Left ventricle myocardium inferior (tissue), 1 donor: ENCODE measurements around the gene MCM7. TPM values are rescaled to one million over a fixed set of nuclear protein-coding genes. Genes with fewer than 3 reads are reported as not detected.
"Not testable (repeated sequence)": the region's sequence is repeated elsewhere in the genome, so short reads cannot be mapped to it uniquely, and the experiment has no call there.

Experiments
- DNase-seq: peaks from one replicate; pipeline ENCODE4 v3.0.0-alpha.2; 2020
- H3K27ac ChIP-seq: fragments of 200-600 bp; replicated peaks from 2 replicates; pipeline ENCODE4 v1.8.0; 2021
- H3K27me3 ChIP-seq: fragments of 200-600 bp; 2 replicates; pipeline ENCODE4 v1.8.0; 2021; ENCODE audit warnings: low read depth
- H3K36me3 ChIP-seq: fragments of 200-600 bp; 2 replicates; pipeline ENCODE4 v1.8.0; 2021
- H3K4me1 ChIP-seq: fragments of 200-600 bp; 2 replicates; pipeline ENCODE4 v1.8.0; 2021
- H3K4me3 ChIP-seq: fragments of 200-600 bp; 2 replicates; pipeline ENCODE4 v1.8.0; 2021; ENCODE audit warnings: mild to moderate bottlenecking, moderate library complexity
- H3K9me3 ChIP-seq: fragments of 200-600 bp; replicated peaks from 2 replicates; pipeline ENCODE4 v1.8.0; 2021
- CTCF ChIP-seq: fragments of 200-600 bp; IDR thresholded peaks from 2 replicates; pipeline ENCODE4 v1.8.0; 2021; ENCODE audit warnings: antibody characterized with exemption, mild to moderate bottlenecking, borderline replicate concordance
- intact Hi-C: fragments of 100-400 bp; cut with micrococcal nuclease; formaldehyde crosslinking; loops from one replicate; pipeline ENCODE4 v1.11.0; 2022
- long read RNA-seq: library from polyadenylated mRNA; unstranded; transcript quantifications from one replicate; pipeline ENCODE4 v2.0.0, GENCODE V29; 2021
- total RNA-seq: library from RNA; stranded (reverse); fragmentation: NEBNext Ultra II Directional; extraction: Animal tissue kit (Norgen Biotek cat#: 25700); gene quantifications from one replicate; pipeline ENCODE4 v1.2.1, GENCODE V29; 2021
- donor health status: DM: no; HTN: yes; CAD: no; lungs with severe emphysema.

MCM7 gene
- total RNA-seq, result 21.1 TPM
- long read RNA-seq, transcript MCM7-201 (15 exons, 2,957 nt), result major isoform, 15 of 27 reads
- long read RNA-seq, partial matches to known transcripts, result 4 of 27 reads
- long read RNA-seq, other reads (novel, unspliced or antisense), result 8 of 27 reads

GRCh38 chr7:100101016-100101862 lies at the start of gene MCM7, which contains the start of gene AP4M1:
TSS of gene MCM7 (minus strand) at chr7:100101397. CDS start at chr7:100101294, 103 bp downstream.
TSS of gene AP4M1 (plus strand) at chr7:100101643. CDS start at chr7:100101715, 72 bp downstream.
- peak within 1 kb of the TSS; percentile 97 for H3K27ac ChIP-seq
- peak; percentile 99 for DNase-seq
- peak within 1 kb of the TSS; percentile 89 for H3K4me3 ChIP-seq
- peaks cover 37% of the 10 kb centered on the region for H3K4me1 ChIP-seq
- intact Hi-C loops, result no loop called here
- no peaks in the 10 kb centered on the region for H3K9me3 ChIP-seq
- TF ChIP-seq CTCF, result no peak
- no peaks in the 10 kb centered on the region for H3K27me3 ChIP-seq
- H3K36me3 ChIP-seq, result peaks cover 65% of the 10 kb centered on the region

- intact Hi-C loops, result no loop called here
- peaks cover 24% of the 10 kb centered on the region for H3K4me1 ChIP-seq
- H3K9me3 ChIP-seq, result no peaks in the 10 kb centered on the region
Measured at GRCh38 chr7:100148559-100149328, 47.5 kb upstream of the MCM7 start, which contains the start of gene LAMTOR4. TSS of gene LAMTOR4 (plus strand) at chr7:100148918. CDS start at chr7:100148973, 55 bp downstream.

GRCh38 chr7:100148225-100148558 lies 47.0 kb upstream of the MCM7 start:
- TF ChIP-seq CTCF, result no peak
- Histone ChIP-seq H3K27me3 (no peaks in the 10 kb centered on the region), H3K4me3 (peak overlapping the region; percentile 88), H3K9me3 (no peaks in the 10 kb centered on the region), H3K27ac (peak overlapping the region; percentile 90), H3K4me1 (peaks cover 24% of the 10 kb centered on the region), H3K36me3 (peaks cover 1% of the 10 kb centered on the region)
- no peak for DNase-seq
- intact Hi-C loops, result no loop called here

More at GRCh38 chr7:100148559-100149328, 47.5 kb upstream of the MCM7 start, which contains the start of gene LAMTOR4:
- peak; percentile 98 for DNase-seq
- H3K27me3 ChIP-seq, result no peaks in the 10 kb centered on the region
- TF ChIP-seq CTCF, result peak; percentile 16
- peak within 1 kb of the TSS; percentile 88 for H3K4me3 ChIP-seq
- H3K36me3 ChIP-seq, result peaks cover 7% of the 10 kb centered on the region
- H3K27ac ChIP-seq, result peak within 1 kb of the TSS; percentile 90

GRCh38 chr7:100147278-100147677 lies 46.1 kb upstream of the MCM7 start:
- H3K9me3 ChIP-seq, result no peaks in the 10 kb centered on the region
- intact Hi-C loops, result no loop called here
- H3K36me3 ChIP-seq, result no peaks in the 10 kb centered on the region
- TF ChIP-seq CTCF, result no peak
- DNase-seq, result no peak
- H3K4me1 ChIP-seq, result peaks cover 24% of the 10 kb centered on the region
- no peak overlapping the region for H3K4me3 ChIP-seq
- H3K27me3 ChIP-seq, result no peaks in the 10 kb centered on the region
- H3K27ac ChIP-seq, result no peak overlapping the region

- H3K36me3 ChIP-seq, H3K27ac ChIP-seq, intact Hi-C loops, H3K27me3 ChIP-seq, DNase-seq, H3K4me3 ChIP-seq, H3K9me3 ChIP-seq: not testable (repeated sequence)
- peaks cover 24% of the 10 kb centered on the region for H3K4me1 ChIP-seq
Measured at GRCh38 chr7:100146350-100146749, 45.2 kb upstream of the MCM7 start.
